GM12878 (cell line): ENCODE results near the gene FNTB. TPM values are rescaled to one million over a fixed set of nuclear protein-coding genes. Genes with fewer than 3 reads are reported as not detected.

Experiments used
- ATAC-seq: fragments of 200-7000 bp; cut with Tn5 transposase; 3 replicates; pipeline ENCODE4 v1.9.1; 2020; ENCODE audit warnings: mild to moderate bottlenecking, moderate library complexity
- BruUV-seq: library from RNA; stranded (reverse); fragments of 400-500 nt; replicated peaks from 2 replicates; lab custom pipeline; 2021; lab: Mats Ljungman, UMichigan
- CTCF ChIA-PET: fragments of 300-600 bp; sonication (Branson Sonifier 250); formaldehyde crosslinking; extraction: SDS; loops from one replicate; lab custom pipeline; 2021; ENCODE audit warnings: inconsistent platforms; lab: Yijun Ruan, JAX
- POLR2A ChIA-PET: fragments of 350-600 bp; formaldehyde crosslinking; extraction: SDS; loops from one replicate; lab custom pipeline; 2021; ENCODE audit warnings: inconsistent platforms; lab: Charles Lee
- RAD21 ChIA-PET: fragments of 300-600 bp; sonication (Branson Sonifier 250); formaldehyde crosslinking; loops from one replicate; lab custom pipeline; 2023; ENCODE audit warnings: antibody characterized with exemption; ENCODE audit not compliant: unreplicated experiment; lab: Charles Lee
- SMC1A ChIA-PET: fragments of 300-600 bp; sonication (Branson Sonifier 250); formaldehyde crosslinking; loops from one replicate; lab custom pipeline; 2023; ENCODE audit not compliant: unreplicated experiment, uncharacterized antibody; lab: Charles Lee
- DNase-seq: peaks from one replicate; pipeline ENCODE4 v3.0.0-alpha.2; 2011; ENCODE audit warnings: low read depth, low spot score
- FAIRE-seq: peaks from 3 replicates; lab custom pipeline; 2011; peaks lifted over from hg19 to GRCh38; lab: Jason Lieb, UNC
- H2AFZ ChIP-seq: 2 replicates; pipeline ENCODE4 v1.6.0; 2011; ENCODE audit warnings: low read depth, low read length, control low read depth; ENCODE audit not compliant: control insufficient read depth
- H3K27ac ChIP-seq: 2 replicates; pipeline ENCODE4 v1.5.1; 2011; ENCODE audit warnings: control low read depth; ENCODE audit not compliant: control insufficient read depth, insufficient read depth
- H3K27me3 ChIP-seq, 2 experiments: replicated peaks in 1 of 2; 2 replicates each; pipeline versions ENCODE4 v1.6.0 to v1.6.1; 2011; ENCODE audit warnings: low read length in 1 of 2; ENCODE audit not compliant: control insufficient read depth in 2 of 2, insufficient read depth in 2 of 2
- H3K36me3 ChIP-seq, 2 experiments: 2 replicates each; pipeline ENCODE4 v1.5.1; 2011; ENCODE audit warnings: low read length in 1 of 2; ENCODE audit not compliant: control insufficient read depth in 2 of 2, insufficient read depth in 2 of 2
- H3K4me1 ChIP-seq: 2 replicates; pipeline ENCODE4 v1.6.1; 2011; ENCODE audit warnings: mild to moderate bottlenecking, low read length, moderate library complexity, mixed read lengths; ENCODE audit not compliant: control insufficient read depth, insufficient read depth
- H3K4me2 ChIP-seq: 2 replicates; pipeline ENCODE4 v1.6.0; 2011; ENCODE audit warnings: control low read depth; ENCODE audit not compliant: control insufficient read depth, insufficient read depth
- H3K4me3 ChIP-seq: fragments of 200-600 bp; sonication (generic); 2 replicates; pipeline ENCODE4 v1.5.1; 2016
- H3K79me2 ChIP-seq: 2 replicates; pipeline ENCODE4 v1.6.0; 2011; ENCODE audit warnings: low read length; ENCODE audit not compliant: control insufficient read depth, insufficient read depth
- H3K9ac ChIP-seq: 2 replicates; pipeline ENCODE4 v1.8.0; 2011; ENCODE audit warnings: low read length, control low read depth, mixed read lengths; ENCODE audit not compliant: control insufficient read depth, insufficient read depth
- H3K9me3 ChIP-seq: replicated peaks from 3 replicates; pipeline ENCODE4 v1.5.1; 2011; ENCODE audit warnings: mild to moderate bottlenecking, low read length; ENCODE audit not compliant: control insufficient read depth, insufficient read depth
- H4K20me1 ChIP-seq: 2 replicates; pipeline ENCODE4 v1.6.0; 2011; ENCODE audit not compliant: control insufficient read depth, insufficient read depth
- BHLHE40 ChIP-seq, 2 experiments: fragments of 450-650 bp in 1 of 2; IDR thresholded peaks; 2 replicates each; pipeline ENCODE4 v1.6.1; 2011 to 2017; ENCODE audit warnings: low read depth in 2 of 2, borderline replicate concordance in 1 of 2, improper control_type of control experiment in 1 of 2, low read length in 1 of 2, mild to moderate bottlenecking in 1 of 2
- CBFB ChIP-seq: IDR thresholded peaks from 2 replicates; pipeline ENCODE4 v1.6.1; 2016; ENCODE audit warnings: antibody characterized with exemption, low read depth
- IKZF1 ChIP-seq: fragments of 450-650 bp; conservative IDR thresholded peaks from 2 replicates; pipeline ENCODE4 v1.6.1; 2017; ENCODE audit warnings: antibody characterized with exemption, mild to moderate bottlenecking
- RAD51 ChIP-seq: fragments of 450-650 bp; IDR thresholded peaks from 2 replicates; pipeline ENCODE4 v1.6.1; 2016; ENCODE audit warnings: moderate library complexity, mild to moderate bottlenecking, inconsistent platforms
- RUNX3 ChIP-seq: IDR thresholded peaks from 2 replicates; pipeline ENCODE4 v1.6.1; 2012; ENCODE audit warnings: low read length, inconsistent platforms
- ZSCAN29 ChIP-seq: fragments of 450-650 bp; IDR thresholded peaks from 2 replicates; pipeline ENCODE4 v1.6.1; 2017; ENCODE audit warnings: mild to moderate bottlenecking, moderate library complexity
- WGBS: methylation state at CpG from one replicate; pipeline ENCODE4 v1.1.6; 2016; ENCODE audit warnings: low lambda C conversion rate; ENCODE audit not compliant: insufficient replicate concordance, insufficient coverage; ENCODE audit errors: missing lambda C conversion rate; 5-methylcytosine and 5-hydroxymethylcytosine counted together
- in situ Hi-C: fragments of 300-500 bp; cut with MboI; formaldehyde crosslinking; loops from 9 replicates; pipeline ENCODE4 v1.14.3; 2018; ENCODE audit warnings: mixed read lengths
- intact Hi-C: fragments of 100-400 bp; cut with micrococcal nuclease; formaldehyde crosslinking; loops from one replicate; pipeline ENCODE4 v1.14.2; 2022; ENCODE audit not compliant: unreplicated experiment
- polyA plus RNA-seq, 11 experiments: library from polyadenylated mRNA; depleted of rRNA in 4 of 11; unstranded in 6 of 11; stranded (reverse) in 5 of 11; fragments of >200 nt; fragmentation: Nextera tagmentation in 4 of 11; fragmentation: Illumina TruSeq in 1 of 11; extraction: Ambion mirVana in 4 of 11; extraction: Trizol in 1 of 11; gene quantifications; 1 replicate in 1 of 11; 2 replicates in 10 of 11; pipeline versions ENCODE4 v1.2.1 to v1.2.3, GENCODE V29; 2011 to 2016; ENCODE audit warnings: inconsistent platforms in 2 of 11, missing spikeins in 2 of 11, low read depth in 1 of 11
- total RNA-seq, 4 experiments: library from RNA; depleted of rRNA in 3 of 4; stranded (reverse); fragments of >200 nt in 3 of 4; fragmentation: Illumina TruSeq in 1 of 4; extraction: Trizol in 1 of 4; gene quantifications; 2 replicates each; pipeline versions ENCODE4 v1.2.1 to v1.2.3, GENCODE V29; 2013 to 2021
- TF ChIP-seq, protein P1 (sequence below): IDR thresholded peaks from 2 replicates; pipeline ENCODE4 v1.6.1; 2011; ENCODE audit warnings: borderline replicate concordance, low read depth, mild to moderate bottlenecking, moderate library complexity, mixed read lengths, low read length; ENCODE audit not compliant: insufficient read depth; ENCODE audit errors: extremely low read length
- TF ChIP-seq, protein P2 (sequence below): IDR thresholded peaks from 2 replicates; pipeline ENCODE4 v1.6.1; 2012; ENCODE audit warnings: low read depth, low read length, improper control_type of control experiment
- TF ChIP-seq, protein P3 (sequence below), 3 experiments: IDR thresholded peaks in 2 of 3; conservative IDR thresholded peaks in 1 of 3; 2 replicates each; pipeline ENCODE4 v1.5.1; 2011; ENCODE audit warnings: low read depth in 3 of 3, low read length in 3 of 3, mild to moderate bottlenecking in 3 of 3, control low read depth in 2 of 3, moderate library complexity in 2 of 3, inconsistent platforms in 1 of 3, mixed read lengths in 1 of 3; ENCODE audit not compliant: control insufficient read depth in 2 of 3, insufficient read depth in 1 of 3; ENCODE audit errors: extremely low read depth in 1 of 3

FNTB gene
- total and polyA plus RNA-seq, 10 of the 15 experiments (the other 5 are each of a cell fraction or from before 2014, with no cell fraction given), result 10.4 to 25.1 (median 16.7) TPM

DNA sequence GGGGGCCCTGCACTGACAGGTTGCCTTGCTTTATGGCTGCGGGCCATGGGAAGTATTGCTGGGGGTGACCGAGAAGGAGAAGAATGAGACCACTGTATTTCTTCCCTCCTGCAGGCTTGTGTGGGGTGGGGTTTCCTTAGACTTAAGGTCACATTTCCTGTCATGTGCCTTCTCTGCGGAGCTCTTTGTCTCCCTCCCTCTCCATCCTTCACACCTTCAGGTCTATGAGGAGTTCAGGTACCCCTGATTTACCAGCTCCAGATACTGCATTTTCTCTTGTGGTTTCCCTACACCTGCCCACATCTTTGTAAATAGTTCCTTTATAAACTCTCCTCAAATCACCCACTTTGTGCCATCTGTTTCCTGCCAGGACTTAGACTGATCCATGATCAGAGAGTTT is 3.6 kb downstream of the FNTB start:
- Histone ChIP-seq H3K9ac (no peak overlapping the region), H4K20me1 (no peaks in the 10 kb centered on the region), H3K4me1 (peaks cover 38% of the 10 kb centered on the region), H2AFZ (no peak overlapping the region), H3K4me3 (peak overlapping the region; percentile 93; the same call in 1 of the 2 replicates), H3K27ac (peak overlapping the region; percentile 45), H3K27me3 (no peaks in the 10 kb centered on the region), H3K36me3 (no peaks in the 10 kb centered on the region), H3K9me3 (no peaks in the 10 kb centered on the region; the same call in 2 of the 3 replicates), H3K79me2 (peaks cover 70% of the 10 kb centered on the region), H3K4me2 (peak overlapping the region; percentile 68)
- intact Hi-C loops, result no loop called here
- BruUV-seq, result no TSS peak
- ChIA-PET RAD21 (interaction anchor here (1.6 to 2.8 kb wide), 2 partner anchors 9 to 30 kb away, joined by 5 to 17 read pairs; no protein-coding TSS in a partner anchor), SMC1A (interaction anchor here (1.0 to 4.9 kb wide), 2 partner anchors 10 to 98 kb away, joined by 3 to 55 read pairs; no protein-coding TSS in a partner anchor), CTCF (interaction anchor here (1.4 to 9.5 kb wide), 3 partner anchors 10 to 425 kb away, joined by 3 to 109 read pairs (median 67); no protein-coding TSS in a partner anchor), POLR2A (interaction anchor here (1.0 to 1.6 kb wide), 3 partner anchors 8 to 12 kb away, joined by 3 to 4 read pairs (median 3); no protein-coding TSS in a partner anchor)
- in situ Hi-C loops, result no loop called here
- FAIRE-seq (no peak), DNase-seq (no peak), ATAC-seq (no peak)
- TF ChIP-seq IKZF1, result 0 out of 2 replicates have a peak, but pooled peaks have one; percentile 13
- TF ChIP-seq, protein P1, sequence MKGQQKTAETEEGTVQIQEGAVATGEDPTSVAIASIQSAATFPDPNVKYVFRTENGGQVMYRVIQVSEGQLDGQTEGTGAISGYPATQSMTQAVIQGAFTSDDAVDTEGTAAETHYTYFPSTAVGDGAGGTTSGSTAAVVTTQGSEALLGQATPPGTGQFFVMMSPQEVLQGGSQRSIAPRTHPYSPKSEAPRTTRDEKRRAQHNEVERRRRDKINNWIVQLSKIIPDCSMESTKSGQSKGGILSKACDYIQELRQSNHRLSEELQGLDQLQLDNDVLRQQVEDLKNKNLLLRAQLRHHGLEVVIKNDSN, result peak; percentile 39
- TF ChIP-seq CBFB, result 0 out of 2 replicates have a peak, but pooled peaks have one; percentile 23
- peak; percentile 31; the same call in 1 of the 2 replicates for TF ChIP-seq RAD51
- TF ChIP-seq, protein P2, sequence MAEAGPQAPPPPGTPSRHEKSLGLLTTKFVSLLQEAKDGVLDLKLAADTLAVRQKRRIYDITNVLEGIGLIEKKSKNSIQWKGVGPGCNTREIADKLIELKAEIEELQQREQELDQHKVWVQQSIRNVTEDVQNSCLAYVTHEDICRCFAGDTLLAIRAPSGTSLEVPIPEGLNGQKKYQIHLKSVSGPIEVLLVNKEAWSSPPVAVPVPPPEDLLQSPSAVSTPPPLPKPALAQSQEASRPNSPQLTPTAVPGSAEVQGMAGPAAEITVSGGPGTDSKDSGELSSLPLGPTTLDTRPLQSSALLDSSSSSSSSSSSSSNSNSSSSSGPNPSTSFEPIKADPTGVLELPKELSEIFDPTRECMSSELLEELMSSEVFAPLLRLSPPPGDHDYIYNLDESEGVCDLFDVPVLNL, result no peak
- no peak for TF ChIP-seq ZSCAN29
- TF ChIP-seq, protein P3, sequence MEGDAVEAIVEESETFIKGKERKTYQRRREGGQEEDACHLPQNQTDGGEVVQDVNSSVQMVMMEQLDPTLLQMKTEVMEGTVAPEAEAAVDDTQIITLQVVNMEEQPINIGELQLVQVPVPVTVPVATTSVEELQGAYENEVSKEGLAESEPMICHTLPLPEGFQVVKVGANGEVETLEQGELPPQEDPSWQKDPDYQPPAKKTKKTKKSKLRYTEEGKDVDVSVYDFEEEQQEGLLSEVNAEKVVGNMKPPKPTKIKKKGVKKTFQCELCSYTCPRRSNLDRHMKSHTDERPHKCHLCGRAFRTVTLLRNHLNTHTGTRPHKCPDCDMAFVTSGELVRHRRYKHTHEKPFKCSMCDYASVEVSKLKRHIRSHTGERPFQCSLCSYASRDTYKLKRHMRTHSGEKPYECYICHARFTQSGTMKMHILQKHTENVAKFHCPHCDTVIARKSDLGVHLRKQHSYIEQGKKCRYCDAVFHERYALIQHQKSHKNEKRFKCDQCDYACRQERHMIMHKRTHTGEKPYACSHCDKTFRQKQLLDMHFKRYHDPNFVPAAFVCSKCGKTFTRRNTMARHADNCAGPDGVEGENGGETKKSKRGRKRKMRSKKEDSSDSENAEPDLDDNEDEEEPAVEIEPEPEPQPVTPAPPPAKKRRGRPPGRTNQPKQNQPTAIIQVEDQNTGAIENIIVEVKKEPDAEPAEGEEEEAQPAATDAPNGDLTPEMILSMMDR (IDR thresholded peaks at IDR 0.05 in 2 of 3, conservative IDR thresholded peaks at IDR 0.05 in 1 of 3; ENCODE audit: control insufficient read depth in 2 of 3, extremely low read depth in 1 of 3, insufficient read depth in 1 of 3, low read depth in 3 of 3, low read length in 3 of 3), result no peak
- 0 out of 4 replicates have a peak, but pooled peaks of 1 of the 2 experiments have one; percentile 13 for TF ChIP-seq BHLHE40 (IDR thresholded peaks at IDR 0.05; ENCODE audit: borderline replicate concordance in 1 of 2, low read depth in 2 of 2, low read length in 1 of 2)
- TF ChIP-seq RUNX3, result peak; percentile 25; the same call in 1 of the 2 replicates
- 3% methylated on average over 3 of the region's 3 CpGs for WGBS
